Spinal cord (tissue), 10 donors: ENCODE data around the gene PCSK5. TPM values are rescaled to one million over a fixed set of nuclear protein-coding genes. Genes with fewer than 3 reads are reported as not detected.

Experiments
- DNase-seq, 6 donors: peaks; one replicate each; pipeline versions ENCODE4 v3.0.0 to v3.0.0-alpha.2; 2013 to 2015; ENCODE audit warnings: low spot score in 6 of 6, low read depth in 4 of 6
- H3K27ac ChIP-seq: one replicate; pipeline ENCODE4 v1.5.1; 2013; ENCODE audit warnings: low read depth, low read length, control low read depth
- H3K27me3 ChIP-seq: one replicate; pipeline ENCODE4 v1.6.1; 2013; ENCODE audit warnings: low read length; ENCODE audit not compliant: control insufficient read depth, insufficient read depth
- H3K36me3 ChIP-seq: one replicate; pipeline ENCODE4 v1.6.1; 2013; ENCODE audit warnings: low read length; ENCODE audit not compliant: control insufficient read depth, insufficient read depth
- H3K4me1 ChIP-seq: one replicate; pipeline ENCODE4 v1.6.1; 2013; ENCODE audit warnings: low read length; ENCODE audit not compliant: control insufficient read depth, insufficient read depth
- H3K4me3 ChIP-seq: one replicate; pipeline ENCODE4 v1.5.1; 2013; ENCODE audit warnings: low read depth, low read length, control low read depth
- H3K9me3 ChIP-seq: one replicate; pipeline ENCODE4 v1.6.1; 2013; ENCODE audit warnings: low read length; ENCODE audit not compliant: control insufficient read depth, insufficient read depth
- WGBS: methylation state at CpG from one replicate; pipeline ENCODE4 v1.1.5; 2013; ENCODE audit warnings: missing lambda C conversion rate; ENCODE audit not compliant: insufficient coverage; 5-methylcytosine and 5-hydroxymethylcytosine counted together
- polyA plus RNA-seq, 2 donors: library from polyadenylated mRNA; unstranded; fragments of 120-200 nt; gene quantifications; one replicate each; pipeline ENCODE4 v1.2.1, GENCODE V29; 2013; ENCODE audit not compliant: insufficient read length in 2 of 2
- total RNA-seq, 2 donors: library from RNA; depleted of rRNA in 1 of 2; stranded (reverse); fragments of 120-200 nt in 1 of 2; fragments of >200 nt in 1 of 2; gene quantifications; one replicate each; pipeline versions ENCODE4 v1.2.3 to v1.2.4, GENCODE V29; 2013 to 2014
- donor health status: healthy.

The PCSK5 gene
- total and polyA plus RNA-seq, 4 donors = 8.8 to 15.6 (median 12.5) TPM

DNA sequence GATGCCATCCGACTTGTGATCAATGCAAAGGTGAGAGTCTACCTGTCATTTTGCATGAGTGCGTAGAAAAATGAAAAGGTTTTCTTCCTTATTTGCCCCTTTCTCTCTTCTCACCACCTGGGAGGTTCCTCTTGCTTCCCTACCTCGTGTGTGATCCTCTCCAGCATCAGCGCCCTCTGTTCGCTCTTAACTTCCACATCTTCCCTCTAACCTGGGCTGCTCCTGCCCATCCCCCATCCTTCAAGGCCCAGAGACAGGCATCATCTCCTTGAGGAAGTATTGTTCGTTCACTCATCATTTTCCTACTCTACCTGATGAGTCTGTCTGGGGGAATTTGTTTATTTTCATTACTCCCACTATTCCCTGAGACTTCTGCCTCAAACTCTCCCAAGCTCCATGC is 447.9 kb downstream of the PCSK5 start:
- no peak for DNase-seq
- no peaks in the 10 kb centered on the region for H3K36me3 ChIP-seq
- WGBS = 68% methylated on average over 4 of the region's 6 CpGs
- no peaks in the 10 kb centered on the region for H3K27me3 ChIP-seq
- H3K27ac ChIP-seq = no peak overlapping the region
- no peak overlapping the region for H3K4me3 ChIP-seq
- H3K9me3 ChIP-seq = no peaks in the 10 kb centered on the region
- no peaks in the 10 kb centered on the region for H3K4me1 ChIP-seq

DNA sequence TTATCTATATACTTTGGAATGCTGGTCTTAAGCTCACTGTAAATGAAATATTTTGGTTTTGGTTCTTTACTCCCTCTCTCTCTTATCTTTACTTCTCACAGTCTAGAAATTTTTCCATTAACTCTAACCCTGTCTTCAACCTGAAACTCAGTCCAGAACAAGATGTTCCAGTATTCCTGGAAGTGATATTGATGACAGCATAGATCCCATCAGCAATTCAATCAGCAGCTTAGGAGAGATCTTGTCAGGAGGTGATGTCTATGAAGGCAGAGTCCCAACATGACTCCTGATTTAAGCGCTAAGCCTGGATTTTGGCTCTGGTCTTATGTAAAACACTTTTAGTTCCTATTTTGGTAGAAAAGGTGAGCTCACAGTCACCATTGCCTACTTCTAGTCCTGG is 451.1 kb downstream of the PCSK5 start:
- H3K36me3 ChIP-seq = no peaks in the 10 kb centered on the region
- H3K27me3 ChIP-seq = no peaks in the 10 kb centered on the region
- no peak overlapping the region for H3K4me3 ChIP-seq
- no peaks in the 10 kb centered on the region for H3K9me3 ChIP-seq
- no peaks in the 10 kb centered on the region for H3K4me1 ChIP-seq
- no peak overlapping the region for H3K27ac ChIP-seq
- WGBS = 100% methylated on average over 1 of the region's 1 CpG
- DNase-seq = no peak

- H3K4me3 ChIP-seq = no peak overlapping the region
- no peaks in the 10 kb centered on the region for H3K27me3 ChIP-seq
- H3K4me1 ChIP-seq = no peaks in the 10 kb centered on the region
- no peak for DNase-seq
- H3K27ac ChIP-seq = no peak overlapping the region
- H3K36me3 ChIP-seq = no peaks in the 10 kb centered on the region
- WGBS = no CpG with 5 or more reads among the region's 1 CpG
- H3K9me3 ChIP-seq = no peaks in the 10 kb centered on the region
These were observed 451.7 kb downstream of the PCSK5 start for GRCh38 chr9:76342201-76342600.

DNA sequence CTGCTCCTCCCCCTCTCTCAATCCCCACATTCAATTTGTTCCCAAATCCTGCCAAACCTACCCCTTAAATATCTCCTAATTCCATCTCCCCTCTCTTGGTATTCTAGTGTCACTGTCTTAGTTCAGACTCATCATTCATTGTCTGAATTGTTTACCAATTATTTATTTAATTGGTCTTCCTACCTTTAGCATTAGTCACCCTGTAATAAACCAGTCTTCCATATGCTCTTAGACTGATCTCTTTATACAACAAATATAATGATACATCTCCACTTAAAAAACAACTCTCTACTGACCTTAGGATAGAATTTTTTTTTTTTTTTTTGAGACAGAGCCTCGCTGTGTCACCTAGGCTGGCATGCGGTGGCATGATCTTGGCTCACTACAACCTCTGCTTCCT is 452.4 kb downstream of the PCSK5 start:
- DNase-seq = no peak
- H3K4me3 ChIP-seq = no peak overlapping the region
- H3K9me3 ChIP-seq = no peaks in the 10 kb centered on the region
- WGBS = no CpG with 5 or more reads among the region's 2 CpGs
- no peak overlapping the region for H3K27ac ChIP-seq
- no peaks in the 10 kb centered on the region for H3K36me3 ChIP-seq
- H3K27me3 ChIP-seq = no peaks in the 10 kb centered on the region
- no peaks in the 10 kb centered on the region for H3K4me1 ChIP-seq

GRCh38 chr9:76349865-76350264 is 459.4 kb downstream of the PCSK5 start:
- DNase-seq = no peak
- H3K36me3 ChIP-seq = no peaks in the 10 kb centered on the region
- H3K27me3 ChIP-seq = no peaks in the 10 kb centered on the region
- no peak overlapping the region for H3K4me3 ChIP-seq
- no peak overlapping the region for H3K27ac ChIP-seq
- H3K4me1 ChIP-seq = no peaks in the 10 kb centered on the region
- no peaks in the 10 kb centered on the region for H3K9me3 ChIP-seq
- no CpG with 5 or more reads among the region's 1 CpG for WGBS

DNA sequence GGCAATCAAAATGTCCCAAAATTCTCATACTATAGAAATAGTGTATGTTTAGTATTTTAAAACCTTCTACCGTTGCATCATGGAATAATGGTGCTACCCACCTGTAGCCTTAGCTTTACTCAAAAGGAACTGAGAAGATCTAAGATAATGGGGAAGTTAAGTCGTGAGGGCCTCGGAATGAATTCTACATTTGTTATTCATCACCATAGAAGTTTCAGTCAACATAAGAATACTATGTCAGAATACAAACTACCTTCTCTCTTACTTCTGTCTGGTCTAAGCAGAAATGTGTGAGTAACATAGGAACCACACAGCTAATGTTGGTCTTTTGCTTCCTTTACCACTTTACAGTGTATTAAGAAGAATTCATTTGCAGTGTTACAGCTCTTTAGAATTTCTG is 460.5 kb downstream of the PCSK5 start:
- no peak for DNase-seq
- no peaks in the 10 kb centered on the region for H3K4me1 ChIP-seq
- no CpG with 5 or more reads among the region's 3 CpGs for WGBS
- H3K27ac ChIP-seq = no peak overlapping the region
- H3K36me3 ChIP-seq = no peaks in the 10 kb centered on the region
- H3K27me3 ChIP-seq = no peaks in the 10 kb centered on the region
- no peak overlapping the region for H3K4me3 ChIP-seq
- no peaks in the 10 kb centered on the region for H3K9me3 ChIP-seq

GRCh38 chr9:76352026-76352620 is 461.6 kb downstream of the PCSK5 start:
- 83% methylated on average over 2 of the region's 4 CpGs for WGBS
- Histone ChIP-seq H3K4me3 (no peak overlapping the region), H3K9me3 (no peaks in the 10 kb centered on the region), H3K36me3 (no peaks in the 10 kb centered on the region), H3K4me1 (no peaks in the 10 kb centered on the region), H3K27ac (no peak overlapping the region), H3K27me3 (no peaks in the 10 kb centered on the region)
- DNase-seq = no peak

- H3K4me3 ChIP-seq = no peak overlapping the region
- WGBS = 73% methylated on average over 4 of the region's 5 CpGs
- H3K36me3 ChIP-seq = no peaks in the 10 kb centered on the region
- H3K9me3 ChIP-seq = no peaks in the 10 kb centered on the region
- no peak overlapping the region for H3K27ac ChIP-seq
- H3K4me1 ChIP-seq = no peaks in the 10 kb centered on the region
- DNase-seq = no peak
- H3K27me3 ChIP-seq = no peaks in the 10 kb centered on the region
These were observed 462.8 kb downstream of the PCSK5 start for GRCh38 chr9:76353280-76353679.

DNA sequence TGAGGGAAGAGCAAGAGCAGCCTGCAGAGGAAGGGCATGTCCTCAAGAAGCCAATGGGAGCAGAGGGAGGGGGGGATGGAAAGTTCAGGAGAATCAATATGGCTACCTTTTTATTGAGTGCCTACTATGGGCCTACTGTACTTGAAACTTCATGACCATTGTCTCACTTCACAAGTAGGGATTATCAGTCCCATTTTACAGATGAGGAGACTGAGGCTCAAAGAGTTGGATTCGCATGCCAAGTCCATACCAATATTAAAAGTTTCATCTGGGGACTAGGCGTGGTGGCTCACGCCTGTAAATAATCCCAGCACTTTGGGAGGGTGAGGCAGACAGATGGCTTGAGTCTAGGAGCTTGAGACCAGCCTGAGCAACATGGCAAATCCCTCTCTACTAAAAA is 463.7 kb downstream of the PCSK5 start:
- H3K4me1 ChIP-seq = no peaks in the 10 kb centered on the region
- H3K4me3 ChIP-seq = no peak overlapping the region
- no peaks in the 10 kb centered on the region for H3K9me3 ChIP-seq
- H3K27me3 ChIP-seq = no peaks in the 10 kb centered on the region
- no CpG with 5 or more reads among the region's 3 CpGs for WGBS
- H3K36me3 ChIP-seq = no peaks in the 10 kb centered on the region
- H3K27ac ChIP-seq = no peak overlapping the region
- DNase-seq = no peak

DNA sequence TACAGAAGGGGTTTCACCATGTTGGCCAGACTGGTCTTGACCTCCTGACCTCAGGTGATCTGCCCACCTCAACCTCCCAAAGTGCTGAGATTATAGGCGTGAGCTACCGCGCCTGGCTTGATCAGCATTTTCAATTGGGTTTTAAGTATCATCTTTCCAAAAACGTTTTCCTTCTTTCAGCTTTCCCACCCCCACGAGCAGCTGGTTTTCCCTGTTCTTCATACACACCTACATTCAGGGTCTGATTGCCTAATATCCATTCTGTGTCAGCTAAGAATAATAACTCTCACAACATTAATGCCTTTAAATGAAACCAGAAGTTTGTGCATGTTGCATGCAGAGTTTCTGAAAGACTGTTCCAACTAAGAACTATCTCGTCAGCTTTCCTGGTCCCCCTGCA is 465.4 kb downstream of the PCSK5 start:
- Histone ChIP-seq H3K4me1 (no peaks in the 10 kb centered on the region), H3K27me3 (no peaks in the 10 kb centered on the region), H3K4me3 (no peak overlapping the region), H3K27ac (no peak overlapping the region), H3K36me3 (no peaks in the 10 kb centered on the region), H3K9me3 (no peaks in the 10 kb centered on the region)
- DNase-seq = no peak
- WGBS = 90% methylated on average over 6 of the region's 6 CpGs
